ENCODE data around the gene VPS37D.

GRCh38 chr7:73696372-73696771 lies 28.7 kb downstream of the VPS37D start:
- no peak for TF ChIP-seq SUZ12 (IDR thresholded peaks at IDR 0.05; ENCODE audit: extremely low read depth, insufficient read depth, insufficient read length)
- no peak for TF ChIP-seq YY1 (IDR thresholded peaks at IDR 0.05; ENCODE audit: insufficient read depth, insufficient read length)

Measured in NT2/D1 (cell line).